Stimulated activated CD4-positive, alpha-beta T cell treated with anti-CD3 and anti-CD28 coated beads, Interleukin-15, amount 100 ng/mL, for 24 hours (primary cell): ENCODE results near the gene VCAM1.
"Not testable (repeated sequence)": the region's sequence is repeated elsewhere in the genome, so short reads cannot be mapped to it uniquely, and the experiment has no call there.

ENCODE experiments used
- DNase-seq: peaks from one replicate; pipeline ENCODE4 v3.0.0-alpha.2; 2020

The VCAM1 gene

DNA sequence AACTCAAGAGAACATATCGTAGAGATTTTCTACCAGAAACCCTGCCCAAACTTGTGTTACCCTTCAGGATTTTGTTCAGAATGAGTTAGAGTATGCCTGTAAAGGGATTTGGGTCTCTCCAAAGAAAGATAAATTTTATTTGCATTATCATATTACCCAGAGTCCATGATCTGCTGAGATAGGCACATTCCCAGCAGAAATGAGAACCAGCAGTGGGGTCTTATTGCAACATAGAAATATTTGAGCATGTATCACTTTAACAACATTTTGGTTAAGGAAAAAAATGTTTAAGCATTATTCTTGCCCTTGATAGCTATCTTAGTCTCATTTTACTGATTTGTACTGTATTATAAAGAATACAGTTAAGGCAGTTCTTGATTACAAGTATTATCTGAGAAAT is 10.6 kb downstream of the VCAM1 start:
- DNase-seq: no peak

DNA sequence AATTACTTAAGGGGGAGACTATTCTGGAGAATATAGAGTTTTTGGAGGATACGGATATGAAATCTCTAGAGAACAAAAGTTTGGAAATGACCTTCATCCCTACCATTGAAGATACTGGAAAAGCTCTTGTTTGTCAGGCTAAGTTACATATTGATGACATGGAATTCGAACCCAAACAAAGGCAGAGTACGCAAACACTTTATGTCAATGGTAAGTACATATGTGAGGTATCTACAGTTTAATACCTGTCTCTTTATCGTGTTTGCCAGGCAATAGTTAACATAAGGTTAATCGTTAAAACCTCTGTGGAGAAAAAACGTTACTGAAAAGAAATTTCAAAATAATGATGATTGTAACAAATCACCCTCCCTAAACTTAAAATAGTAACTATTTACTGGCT is 11.8 kb downstream of the VCAM1 start:
- DNase-seq: no peak

DNA sequence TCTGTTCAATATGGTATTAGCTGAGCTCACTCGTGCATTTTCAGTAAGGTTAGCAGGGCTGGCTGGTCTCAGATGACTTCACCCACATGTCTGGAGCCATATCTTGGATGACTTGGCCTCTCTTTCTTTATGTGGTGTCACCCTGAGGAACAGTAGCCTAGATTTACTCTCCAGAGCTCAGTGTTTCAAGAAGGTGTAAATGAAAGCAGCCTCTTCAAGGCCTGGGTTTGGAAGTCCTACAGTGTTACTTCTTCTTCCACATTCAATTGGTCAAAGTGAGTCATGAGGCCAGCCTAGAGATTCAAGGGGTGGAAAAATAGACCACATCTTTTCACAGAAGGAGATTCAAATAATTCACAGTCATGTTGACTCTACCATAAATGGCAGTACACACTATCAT is 12.2 kb downstream of the VCAM1 start:
- DNase-seq: no peak

DNA sequence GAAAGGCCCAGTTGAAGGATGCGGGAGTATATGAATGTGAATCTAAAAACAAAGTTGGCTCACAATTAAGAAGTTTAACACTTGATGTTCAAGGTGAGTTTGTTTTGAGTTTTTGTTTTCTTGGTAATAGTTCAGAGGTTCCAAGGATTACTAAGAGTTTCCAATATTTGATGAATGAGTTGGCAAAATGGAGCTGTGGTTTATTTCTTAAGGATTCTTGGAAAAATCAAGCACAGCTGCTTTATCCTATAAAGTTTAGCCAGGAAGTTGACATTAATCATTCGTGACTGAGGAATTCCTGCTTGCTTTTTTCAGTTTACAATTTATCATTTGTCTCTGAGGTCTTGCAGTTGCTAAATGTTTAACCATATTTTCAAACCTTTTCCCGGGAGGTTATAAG is 15.1 kb downstream of the VCAM1 start:
- no peak for DNase-seq

DNA sequence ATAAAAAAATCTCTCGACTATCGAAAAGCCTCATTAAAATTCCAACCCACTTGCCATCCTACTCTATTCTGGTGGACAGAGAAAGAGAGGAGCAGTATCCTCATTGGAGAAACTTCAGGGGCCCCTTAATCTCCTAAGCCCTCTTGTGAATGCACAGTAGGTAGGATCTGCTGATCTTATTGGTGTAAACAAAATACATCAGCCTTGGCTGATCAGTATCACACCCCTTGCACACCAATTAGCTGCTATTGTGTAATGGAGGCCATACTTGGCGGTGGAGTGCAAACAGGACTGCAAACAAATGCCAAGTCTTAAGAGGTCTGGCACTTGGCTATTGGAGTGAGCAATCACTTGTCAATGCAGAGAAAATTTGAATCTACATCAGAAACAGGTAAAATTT is 15.7 kb downstream of the VCAM1 start:
- no peak for DNase-seq

DNA sequence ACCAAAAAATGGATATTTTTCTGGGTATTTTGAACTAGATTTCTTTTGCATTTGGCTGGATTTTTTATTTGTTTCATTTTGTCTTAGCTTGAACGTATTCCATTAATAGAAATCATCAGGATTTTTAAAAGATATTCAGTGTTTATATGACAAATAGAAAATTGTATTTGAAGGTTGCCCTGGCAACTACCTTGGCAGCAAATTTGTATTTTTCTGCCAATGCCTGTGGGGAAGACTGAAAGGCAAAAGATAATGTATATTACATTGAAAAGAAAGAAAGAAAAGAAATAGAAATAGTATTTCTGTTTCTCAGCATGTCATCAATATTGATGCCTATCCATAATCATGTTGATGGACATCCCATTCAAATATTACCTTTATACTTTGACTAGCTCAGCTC is 16.8 kb downstream of the VCAM1 start:
- DNase-seq: no peak

DNA sequence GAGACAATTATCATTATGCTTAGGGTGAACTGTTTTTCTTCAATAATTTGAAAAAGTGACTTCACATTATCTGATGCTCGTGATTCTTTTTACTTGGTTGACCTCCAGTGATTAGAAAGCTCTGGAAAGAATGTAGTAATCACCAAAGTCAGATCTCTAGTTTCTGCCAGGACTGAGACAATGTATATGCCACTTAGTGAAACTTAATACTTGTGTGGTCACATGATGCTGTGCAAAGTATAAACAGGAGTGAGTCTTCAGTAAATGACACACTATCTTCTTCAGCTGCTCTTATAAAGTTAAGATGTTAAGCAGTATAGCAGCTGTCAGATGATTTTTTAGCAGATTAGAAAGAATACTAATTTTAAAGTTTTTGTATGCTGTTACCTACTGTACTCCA is 17.2 kb downstream of the VCAM1 start:
- DNase-seq: no peak

DNA sequence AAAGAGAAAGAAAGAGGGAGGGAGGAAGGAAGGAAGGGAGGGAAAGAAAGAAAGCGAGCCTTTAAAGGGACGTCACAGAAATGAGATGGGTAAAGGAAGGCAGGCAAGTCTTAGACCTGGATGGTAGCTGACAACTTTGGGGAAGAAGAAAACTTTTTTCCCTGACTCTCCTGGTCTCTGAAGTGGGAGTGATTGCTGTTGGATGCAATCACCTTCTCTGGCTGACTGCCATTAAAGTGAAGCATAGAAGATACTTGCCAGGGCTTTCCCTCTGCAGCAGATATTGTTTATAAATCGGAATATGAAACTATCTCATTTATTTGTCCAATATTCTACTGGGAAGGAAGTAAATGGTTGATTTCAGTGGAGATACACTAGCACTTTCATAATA is 27.0 kb downstream of the VCAM1 start:
- no peak for DNase-seq

DNA sequence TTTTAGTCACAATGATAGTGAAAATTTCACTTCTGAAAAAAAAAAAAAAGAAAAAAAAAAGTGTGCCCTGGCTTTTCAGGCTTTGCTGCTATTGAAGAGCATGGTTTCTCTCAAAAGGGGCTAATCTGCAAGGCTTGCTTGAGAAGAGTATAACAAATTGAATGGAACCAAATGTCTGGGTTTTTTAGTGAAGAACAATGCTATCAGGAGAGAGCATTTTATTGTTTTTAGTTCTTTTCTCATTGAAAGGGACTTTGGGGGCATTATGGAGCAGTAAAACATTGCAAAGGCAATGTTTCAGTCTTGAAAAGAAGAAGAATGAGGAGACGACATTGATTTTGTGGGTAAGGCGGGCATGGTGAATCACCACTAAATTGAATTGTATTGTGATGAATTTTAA is 28.2 kb downstream of the VCAM1 start:
- no peak for DNase-seq

DNA sequence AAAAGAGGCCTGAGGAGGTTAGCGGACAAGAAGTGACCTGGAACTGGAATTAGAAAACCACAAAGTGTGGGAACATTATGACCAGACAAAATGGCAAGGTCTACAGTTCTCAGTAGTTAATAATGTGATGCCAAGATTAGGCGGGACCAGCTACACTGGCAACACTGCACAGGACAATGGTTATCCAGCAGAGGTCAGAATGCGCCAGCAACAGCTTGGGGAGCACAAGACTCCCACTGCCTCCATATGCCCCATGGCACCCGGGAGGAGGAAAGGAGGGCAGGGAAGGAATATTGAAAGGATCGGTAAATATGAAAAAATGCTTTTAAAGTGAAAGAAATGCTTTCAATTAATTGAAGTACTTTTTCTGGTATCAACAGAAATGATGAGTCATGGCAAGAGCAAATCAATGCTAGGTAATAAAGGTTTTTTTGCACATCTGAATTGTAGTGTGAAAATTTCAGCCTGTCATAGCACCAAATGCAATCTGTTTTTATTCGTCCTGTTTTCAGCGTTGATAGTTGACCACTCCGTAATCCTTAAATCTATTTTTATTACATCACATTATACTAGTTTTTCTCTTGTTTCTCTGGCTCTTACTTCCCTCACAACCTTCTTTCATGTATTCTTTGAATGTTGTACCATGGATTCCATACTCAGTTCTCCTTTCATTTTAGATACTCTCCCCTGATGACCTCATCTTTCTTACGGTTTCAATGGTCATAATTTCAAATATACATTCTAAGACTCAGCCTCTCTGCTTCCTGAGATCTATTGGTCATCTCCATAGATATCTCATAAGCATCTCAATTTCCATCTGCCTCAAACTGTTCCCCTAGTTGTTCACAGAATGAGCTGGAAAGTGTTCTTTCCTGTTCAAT is 30.7 kb downstream of the VCAM1 start:
- DNase-seq: no peak

DNA sequence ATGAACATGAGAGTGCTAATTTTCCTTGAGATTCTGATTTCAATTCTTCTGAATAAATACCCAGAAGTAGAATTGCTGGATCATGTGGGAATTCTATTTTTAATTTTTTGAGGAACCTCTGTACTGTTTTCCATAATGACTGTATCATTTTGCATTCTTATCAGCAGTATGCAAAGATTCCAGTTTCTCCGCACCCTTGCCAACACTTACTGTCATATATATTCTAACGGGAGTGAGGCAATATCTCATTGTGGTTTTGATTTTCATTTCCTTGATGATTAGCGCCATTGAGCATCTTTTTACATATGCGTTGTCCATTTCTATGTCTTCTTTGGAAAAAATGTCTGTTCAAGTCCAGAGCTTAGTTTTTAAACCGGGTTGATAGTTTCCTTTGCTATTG is 33.2 kb downstream of the VCAM1 start:
- DNase-seq: no peak

DNA sequence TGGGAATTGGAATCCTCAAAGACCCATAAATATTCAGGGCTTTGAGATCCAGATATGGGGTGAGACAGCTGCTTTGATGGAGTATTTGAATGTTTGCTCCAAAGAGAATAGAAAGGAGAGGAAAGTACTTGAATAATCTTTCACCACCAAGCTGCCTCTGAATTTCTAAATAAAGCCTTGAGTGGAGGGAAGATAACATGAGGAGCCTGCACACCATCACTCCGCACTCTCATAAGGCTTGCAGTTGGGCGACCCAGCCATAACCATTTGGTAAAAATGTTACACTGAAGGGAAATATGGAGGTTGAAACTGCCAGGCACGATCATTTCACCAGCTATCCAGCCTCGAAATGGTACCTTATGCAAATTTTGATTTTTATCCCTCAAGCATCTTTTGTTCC is 38.4 kb downstream of the VCAM1 start:
- DNase-seq: no peak

DNA sequence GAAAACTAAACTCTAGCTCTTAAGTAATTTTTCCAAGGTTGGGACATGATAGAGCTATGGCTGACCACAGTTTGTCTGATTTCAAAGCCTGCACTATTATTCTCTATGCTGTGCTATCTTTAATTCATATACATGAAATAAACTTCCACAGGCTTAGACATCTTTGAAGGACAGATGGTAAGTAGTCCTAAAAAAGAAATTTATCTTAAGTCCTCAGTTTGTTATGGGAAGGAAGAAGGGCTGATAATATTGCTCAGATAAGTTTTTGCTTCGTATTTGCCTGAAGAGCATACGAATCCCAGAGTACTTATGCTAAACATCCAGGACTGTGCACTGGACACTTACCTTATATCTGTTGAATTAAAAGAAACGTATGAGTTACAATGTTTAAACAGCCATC is 39.6 kb downstream of the VCAM1 start:
- no peak for DNase-seq

DNA sequence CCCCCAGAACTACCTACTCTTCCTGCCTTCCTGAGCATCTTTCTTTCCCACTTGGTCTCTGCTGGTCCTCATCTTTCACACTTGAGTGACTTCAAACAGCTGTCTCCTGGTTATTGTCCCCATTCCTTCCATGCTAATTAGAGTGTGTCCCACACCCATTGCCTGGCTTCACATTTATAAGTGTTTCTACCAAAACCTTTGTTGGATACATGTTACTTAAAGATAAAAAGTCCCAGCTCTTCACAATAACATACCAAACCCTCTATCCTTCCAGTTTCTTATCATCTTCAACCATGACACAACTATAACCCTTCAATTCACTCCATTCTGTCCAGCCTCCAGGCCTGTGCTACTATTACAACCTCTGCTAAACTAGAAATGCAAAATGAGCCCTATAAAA is 41.0 kb downstream of the VCAM1 start:
- no peak for DNase-seq

DNA sequence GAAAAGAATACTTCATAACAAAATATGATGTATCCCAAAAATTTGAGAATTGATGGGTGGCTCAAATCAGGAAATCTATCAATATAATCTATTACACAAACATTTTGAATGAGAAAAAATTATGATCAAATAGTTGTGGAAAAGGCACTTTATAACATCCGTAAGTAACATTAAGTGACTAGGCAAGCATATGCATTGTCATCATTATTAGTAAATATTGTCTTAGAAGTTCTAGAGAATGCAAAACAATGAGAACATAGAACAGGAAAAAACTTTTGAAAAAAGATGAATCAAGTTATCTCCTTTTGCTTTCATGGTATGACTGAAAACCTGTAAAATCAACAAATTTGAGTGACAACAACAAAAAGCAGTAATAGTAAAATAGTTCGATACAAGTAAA is 42.9 kb downstream of the VCAM1 start:
- no peak for DNase-seq

DNA sequence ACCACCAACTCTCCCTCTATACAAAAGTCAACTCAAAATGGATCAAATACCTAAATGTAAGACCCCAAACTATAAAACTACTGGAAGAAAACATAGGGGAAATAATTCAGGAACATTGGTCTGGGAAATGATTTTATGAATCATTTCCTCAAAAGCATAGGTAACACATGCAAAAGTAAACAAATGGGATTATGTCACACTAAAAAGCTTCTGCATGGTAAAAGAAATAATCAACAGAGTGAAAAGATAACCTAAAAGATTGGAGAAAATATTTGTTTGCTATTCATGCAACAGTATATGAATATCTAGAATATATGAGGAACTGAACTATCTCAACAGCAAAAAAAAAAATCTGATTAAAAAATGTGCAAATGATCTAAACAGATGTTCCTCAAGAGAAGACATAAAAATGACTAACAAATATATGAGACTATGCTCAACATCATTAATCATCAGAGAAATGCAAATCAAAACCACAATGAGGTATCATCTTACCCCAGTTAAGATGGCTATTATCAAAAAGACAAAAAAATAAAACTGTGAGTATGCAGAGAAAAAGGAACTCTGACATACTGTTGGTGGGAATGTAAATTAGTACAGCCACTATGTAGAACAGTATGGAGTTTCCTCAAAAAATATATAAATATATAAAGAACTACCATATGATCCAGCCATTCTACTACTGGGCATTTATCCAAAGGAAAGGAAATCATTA is 47.8 kb downstream of the VCAM1 start:
- DNase-seq: no peak

DNA sequence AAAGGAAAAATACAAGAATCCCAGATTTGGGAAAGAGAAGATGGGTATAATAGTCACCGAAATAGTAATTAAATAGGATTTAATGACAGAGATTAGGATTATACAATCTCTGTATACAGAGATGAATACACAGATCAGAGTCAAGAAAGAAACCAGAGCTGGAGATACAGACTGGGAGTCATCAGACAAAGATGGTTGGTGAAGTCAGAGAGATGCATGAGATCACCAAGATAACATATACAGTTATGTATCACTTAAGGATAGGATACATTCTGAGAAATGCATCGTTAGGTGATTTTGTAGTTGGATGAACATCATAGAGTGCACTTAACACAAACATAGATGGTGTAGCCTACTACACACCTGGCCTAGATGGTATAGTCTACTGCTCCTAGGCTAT is 49.8 kb downstream of the VCAM1 start:
- no peak for DNase-seq

DNA sequence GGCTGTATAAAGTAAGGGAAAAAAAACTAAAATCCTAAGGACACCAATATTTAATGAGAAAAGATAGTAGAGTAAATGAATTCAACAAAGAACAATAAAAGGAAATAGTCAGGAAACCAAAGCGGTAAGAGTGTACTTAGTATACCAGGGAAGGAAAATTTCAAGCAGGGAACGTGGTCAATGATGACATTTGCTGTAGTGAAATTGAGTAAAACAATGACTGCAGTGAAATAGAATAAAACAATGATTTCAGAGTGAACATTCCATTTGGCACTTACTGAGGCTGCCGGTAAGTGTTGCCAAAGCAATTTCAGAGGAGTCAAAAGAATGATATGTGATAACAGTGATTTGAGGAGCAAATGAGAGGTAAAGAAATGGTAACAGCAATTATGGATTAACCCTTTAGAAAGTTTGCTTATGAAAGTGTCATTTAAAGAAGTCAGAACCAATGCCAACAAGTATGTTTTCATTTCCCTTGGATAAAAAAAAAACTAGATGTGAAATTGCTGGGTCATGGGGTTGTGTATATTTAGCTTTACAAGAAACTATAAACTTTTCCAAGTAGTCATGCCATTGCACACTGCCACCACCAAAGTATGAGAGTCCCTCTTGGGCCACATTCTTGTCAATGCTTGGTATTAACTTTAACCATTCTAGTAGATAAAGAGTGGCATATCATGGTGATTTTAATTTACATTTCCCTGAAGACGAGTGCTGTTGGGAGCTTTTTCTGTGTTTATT is 50.5 kb downstream of the VCAM1 start:
- DNase-seq: no peak

DNA sequence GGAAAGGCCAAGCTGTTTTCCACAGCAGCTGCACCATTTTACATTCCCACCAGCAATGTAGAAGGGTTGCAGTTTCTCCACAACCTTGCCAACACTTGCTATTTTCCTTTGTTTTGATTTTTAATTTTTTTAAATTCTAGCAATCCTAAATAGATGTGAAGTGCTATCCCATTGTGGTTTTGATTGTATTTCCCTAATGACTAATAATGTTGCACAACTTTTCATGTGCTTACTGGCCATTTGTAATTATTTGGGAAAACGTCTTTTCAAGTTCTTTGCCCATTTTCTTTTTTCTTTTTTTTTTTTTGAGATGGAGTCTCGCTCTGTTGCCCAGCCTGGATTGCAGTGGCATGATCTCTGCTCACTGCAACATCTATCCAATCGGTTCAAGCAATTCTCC is 53.9 kb downstream of the VCAM1 start:
- no peak for DNase-seq

DNA sequence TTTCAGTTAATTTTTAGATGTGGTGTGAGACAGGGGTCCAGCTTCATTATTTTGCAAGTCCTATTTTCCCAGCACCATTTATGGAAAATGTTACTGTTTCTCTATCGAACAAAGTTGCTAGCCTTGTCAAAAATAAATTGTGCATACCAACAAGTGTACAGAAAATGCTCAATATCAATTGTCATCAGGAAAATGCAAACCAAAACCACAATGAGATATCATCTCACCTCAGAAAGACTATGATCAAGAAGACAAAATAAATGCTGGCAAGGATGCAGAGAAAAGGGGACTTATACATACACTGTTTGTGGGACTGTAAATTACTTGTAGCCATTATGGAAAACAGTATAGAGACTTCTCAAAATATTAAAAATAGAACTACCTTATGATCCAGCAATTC is 54.8 kb downstream of the VCAM1 start:
- DNase-seq: no peak

DNA sequence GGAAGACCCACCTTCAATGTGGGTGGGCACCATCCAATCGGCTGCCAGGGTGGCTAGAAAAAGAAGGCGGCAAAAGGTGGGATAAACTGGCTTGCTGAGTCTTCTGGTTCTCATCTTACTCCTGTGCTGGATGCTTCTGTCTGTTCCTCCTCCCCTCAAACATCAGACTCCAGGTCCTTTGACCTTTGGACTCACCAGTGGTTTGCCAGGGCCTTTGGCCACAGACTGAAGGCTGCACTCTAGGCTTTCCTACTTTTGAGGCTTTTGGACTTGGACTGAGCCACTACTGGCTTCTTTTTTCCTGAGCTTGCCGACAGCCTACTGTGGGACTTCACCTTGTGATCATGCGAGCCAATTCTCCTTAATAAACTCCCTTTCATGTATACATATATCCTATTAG is 55.9 kb downstream of the VCAM1 start:
- no peak for DNase-seq

DNA sequence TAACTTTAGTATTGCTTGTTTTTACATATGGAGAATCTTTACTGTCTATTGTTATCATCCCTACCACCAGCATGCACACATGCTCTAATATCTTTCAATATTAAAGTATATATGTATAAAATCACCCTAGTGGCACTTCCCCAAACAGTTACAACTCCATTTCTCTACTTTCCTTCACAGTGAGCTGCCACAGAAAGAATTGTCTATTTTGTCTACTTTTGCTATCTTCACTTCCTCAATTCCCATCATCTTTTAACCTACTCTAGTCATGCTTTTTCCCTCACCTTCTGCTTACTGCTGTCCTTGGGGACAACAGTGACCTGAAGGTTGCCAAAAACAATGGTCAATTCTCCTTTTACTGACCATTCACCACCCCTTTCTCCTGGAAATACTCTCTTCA is 59.2 kb downstream of the VCAM1 start:
- no peak for DNase-seq

DNA sequence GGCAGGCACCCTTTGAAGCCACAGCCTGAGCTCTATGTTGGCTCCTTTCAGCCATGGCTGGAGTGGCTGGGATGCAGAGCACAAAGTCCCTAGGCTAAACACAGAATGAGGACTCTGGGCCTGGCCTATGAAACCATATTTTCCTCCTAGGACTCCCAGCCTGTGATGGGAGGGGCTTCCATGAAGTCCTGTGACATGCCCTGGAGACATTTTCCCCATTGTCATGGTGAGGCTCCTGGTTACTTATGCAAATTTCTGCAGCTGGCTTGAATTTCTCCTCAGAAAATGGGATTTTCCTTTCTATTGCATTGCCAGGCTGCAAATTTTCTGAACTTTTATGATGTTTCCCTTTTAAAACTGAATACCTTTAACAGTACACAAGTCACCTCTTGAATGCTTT is 61.3 kb downstream of the VCAM1 start:
- no peak for DNase-seq

DNA sequence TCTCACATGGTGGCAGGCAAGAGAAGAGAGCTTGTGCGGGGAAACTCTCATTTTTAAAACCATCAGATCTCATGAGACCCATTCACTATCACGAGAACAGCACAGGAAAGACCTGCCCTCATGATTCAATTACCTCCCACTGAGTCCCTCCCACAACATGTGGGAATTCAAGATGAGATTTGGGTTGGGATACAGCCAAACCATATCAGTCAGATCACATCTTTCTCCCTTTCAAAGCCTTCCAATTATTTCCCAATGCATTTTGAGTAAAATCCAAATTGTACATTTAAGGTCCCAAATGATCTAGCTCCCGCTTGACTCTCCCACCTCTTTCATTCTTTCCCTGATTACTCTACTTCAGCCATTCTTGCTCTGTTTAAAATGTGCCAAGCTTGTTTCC is 62.2 kb downstream of the VCAM1 start:
- not testable (repeated sequence) for DNase-seq
